ENCODE data around the gene PLPPR1.
"Not testable (repeated sequence)": the region's sequence is repeated elsewhere in the genome, so short reads cannot be mapped to it uniquely, and the experiment has no call there.

The PLPPR1 gene

DNA sequence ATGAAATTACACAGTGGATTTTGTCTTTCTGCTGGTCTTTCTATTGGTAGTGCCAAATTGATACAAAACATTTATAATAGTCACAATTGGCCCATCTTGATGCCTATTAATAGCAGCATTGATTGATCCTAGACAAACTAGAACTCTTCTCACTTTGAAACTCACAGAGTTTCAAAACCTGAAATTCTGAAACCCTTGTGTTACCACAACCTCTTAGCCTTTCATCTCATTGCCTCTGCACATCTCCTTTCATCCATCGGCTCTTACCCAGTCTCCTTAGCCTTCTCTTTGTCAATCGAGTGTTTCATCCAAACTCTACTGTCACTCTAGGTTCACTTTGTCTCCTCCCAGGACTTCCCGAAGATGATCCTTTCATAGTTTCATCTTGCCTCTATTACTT is 22.1 kb downstream of the PLPPR1 start:
- DNase-seq: no peak

DNA sequence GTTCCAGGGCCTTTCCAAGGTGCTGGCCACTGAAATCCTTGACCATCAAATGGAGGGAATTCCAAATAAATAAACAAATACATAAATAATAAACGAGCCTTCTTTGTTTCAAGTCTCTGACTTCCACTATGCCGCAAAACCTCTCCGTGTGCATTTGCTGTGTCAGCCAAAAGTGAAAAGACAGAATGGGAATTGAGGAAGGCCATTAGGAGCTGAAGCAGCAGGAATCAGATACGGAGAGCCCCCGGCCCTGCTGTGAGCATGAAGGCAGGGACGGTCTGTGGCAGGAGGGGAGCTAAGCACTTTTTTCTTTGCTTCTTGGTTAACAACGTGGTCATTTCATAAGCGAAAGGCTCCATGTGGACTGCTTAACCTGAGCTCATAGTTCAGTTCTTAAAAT is 26.1 kb downstream of the PLPPR1 start:
- no peak for DNase-seq

DNA sequence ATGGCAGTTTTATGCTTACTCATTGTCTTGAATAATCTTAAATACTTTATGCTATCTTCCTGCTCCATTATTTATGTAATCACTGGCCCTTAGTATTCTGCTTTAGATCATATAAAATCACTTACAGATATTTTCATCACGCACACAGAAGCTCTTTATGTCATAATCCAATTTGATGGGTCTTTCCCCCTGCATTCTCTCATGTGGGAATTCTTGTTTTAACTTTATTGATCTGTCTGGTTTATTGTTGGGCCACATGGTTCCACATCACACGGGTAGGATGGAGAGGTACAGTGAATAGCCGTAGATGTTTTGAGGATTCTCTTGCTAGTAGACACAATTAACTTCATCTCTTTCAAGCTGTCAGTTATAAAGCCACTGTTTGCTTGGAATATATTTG is 27.0 kb downstream of the PLPPR1 start:
- DNase-seq: no peak

DNA sequence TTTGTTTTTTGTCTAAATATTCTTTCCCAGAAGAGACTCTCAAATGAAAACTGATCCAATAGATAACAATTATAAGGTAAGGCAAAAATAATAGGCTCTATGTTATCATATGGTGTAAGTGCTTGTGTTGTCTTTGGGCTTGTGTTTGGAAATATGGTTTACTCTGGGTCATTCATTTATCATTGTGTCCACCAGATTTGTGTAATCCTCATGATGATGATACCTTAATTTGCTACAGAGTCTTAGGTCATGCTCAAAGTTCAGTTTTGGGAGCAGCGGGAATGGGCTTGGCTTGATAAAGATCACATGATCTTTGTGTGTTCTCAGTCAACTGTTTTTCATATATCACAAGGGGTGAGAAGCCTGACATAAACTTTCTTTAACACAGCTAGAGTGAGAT is 34.2 kb downstream of the PLPPR1 start:
- DNase-seq: no peak

DNA sequence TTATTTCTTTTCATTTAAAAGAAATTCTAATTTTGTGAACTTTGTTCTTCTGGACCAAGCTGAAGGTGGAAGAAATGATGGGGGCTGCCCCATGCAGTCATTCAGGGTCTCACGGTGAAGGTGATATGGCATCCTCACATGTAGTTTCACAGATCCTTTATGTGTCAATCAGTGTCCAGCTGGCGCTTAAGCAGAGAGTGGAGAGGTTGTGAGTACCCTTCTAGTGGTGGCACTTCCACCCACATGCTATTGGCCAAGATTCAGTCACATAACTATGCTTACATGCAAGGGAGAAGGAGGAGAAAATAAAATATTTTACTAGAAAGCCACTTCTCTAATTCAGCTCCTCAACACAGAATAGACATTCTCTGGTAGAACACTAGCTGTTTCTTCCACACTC is 34.7 kb downstream of the PLPPR1 start:
- DNase-seq: no peak

DNA sequence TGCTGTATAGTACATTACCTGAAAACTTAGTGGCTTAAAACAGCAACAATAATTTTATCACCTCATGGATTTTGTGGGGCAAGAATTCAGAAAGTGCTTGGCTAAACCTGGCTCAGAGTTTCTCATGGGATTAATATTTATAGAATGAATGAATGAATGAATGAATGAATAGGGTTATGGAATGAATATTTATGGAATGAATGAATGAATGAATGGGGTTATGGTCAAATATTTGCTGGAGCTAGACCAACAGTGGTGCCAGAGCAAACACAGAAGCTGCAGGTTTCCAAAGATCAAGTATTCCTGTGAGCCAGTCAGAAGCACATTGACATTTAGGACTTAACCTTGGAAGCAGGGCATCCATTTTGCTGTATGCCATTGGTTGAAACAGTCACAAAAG is 35.7 kb downstream of the PLPPR1 start:
- DNase-seq: no peak

DNA sequence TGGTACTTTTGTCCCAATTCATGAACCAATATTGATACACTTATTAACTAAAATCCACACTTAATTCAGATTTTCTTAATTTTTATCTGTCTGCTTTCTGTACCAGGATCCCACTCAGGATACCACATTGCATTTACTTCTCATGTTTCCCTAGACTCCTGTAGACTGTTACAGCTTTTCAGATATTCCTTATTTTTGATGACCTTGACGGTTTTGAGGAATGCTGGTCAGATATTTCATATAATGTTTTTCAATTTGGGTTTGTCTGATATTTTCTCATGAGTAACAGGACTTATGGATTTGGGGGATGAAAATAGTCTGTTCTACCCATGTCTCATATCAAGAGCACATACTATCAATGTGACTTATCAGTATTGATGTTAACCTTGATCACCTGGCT is 37.4 kb downstream of the PLPPR1 start:
- DNase-seq: no peak

DNA sequence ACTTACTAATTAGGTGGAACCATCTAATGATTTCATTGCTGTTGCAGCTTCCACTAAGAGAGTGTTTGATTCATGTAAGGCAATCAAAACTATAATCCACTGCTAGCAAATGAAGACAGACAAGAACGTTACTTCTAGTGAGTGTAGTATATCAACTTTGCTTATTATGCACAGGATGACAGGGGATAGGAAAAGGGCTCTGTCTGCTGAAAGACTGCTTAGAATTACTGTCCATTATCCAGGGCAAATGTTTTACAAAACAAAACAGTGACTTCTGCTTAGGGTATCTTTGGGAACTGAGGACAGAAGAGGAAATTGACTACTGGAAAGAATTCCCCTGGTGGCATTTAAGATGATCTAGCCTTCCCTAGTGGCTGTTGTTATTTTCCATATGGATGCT is 40.2 kb downstream of the PLPPR1 start:
- no peak for DNase-seq

DNA sequence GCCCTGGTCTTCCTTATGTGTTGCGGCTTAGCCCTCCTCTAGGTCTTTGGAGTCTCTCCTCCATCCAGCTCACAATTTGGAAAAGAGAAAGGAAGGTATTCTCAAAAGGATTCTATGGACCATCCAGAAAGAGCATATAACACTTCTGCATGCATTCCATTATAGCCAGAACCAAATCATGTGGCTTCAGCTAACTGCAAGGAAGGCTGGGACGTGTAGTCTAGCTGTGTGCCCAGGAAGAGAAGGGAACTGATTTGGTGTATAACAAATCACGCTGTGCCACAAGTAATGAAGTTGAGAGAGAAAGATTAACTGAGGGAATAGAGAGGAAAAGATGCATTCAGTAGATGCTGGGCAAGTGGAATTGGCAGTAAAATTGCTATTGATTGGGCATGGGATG is 43.7 kb downstream of the PLPPR1 start:
- DNase-seq: no peak

DNA sequence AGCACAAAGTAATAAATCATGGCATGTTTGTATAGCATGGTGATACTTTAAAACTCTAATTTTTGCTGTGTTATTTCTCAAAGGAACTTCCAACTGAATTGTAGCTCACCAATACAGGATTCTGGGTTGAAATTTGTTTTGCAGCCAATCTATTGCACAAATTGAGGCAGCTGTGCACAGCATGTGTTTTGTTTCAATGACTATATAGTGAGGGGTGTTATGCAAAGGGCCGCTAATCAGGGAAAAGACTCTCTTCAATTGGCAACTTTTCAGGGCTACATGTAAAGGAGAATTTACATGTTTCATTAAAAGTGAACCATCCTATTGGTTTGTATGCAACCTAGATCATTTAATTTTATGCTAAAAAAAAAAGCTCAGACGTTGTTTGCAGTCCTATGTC is 44.6 kb downstream of the PLPPR1 start:
- DNase-seq: no peak

DNA sequence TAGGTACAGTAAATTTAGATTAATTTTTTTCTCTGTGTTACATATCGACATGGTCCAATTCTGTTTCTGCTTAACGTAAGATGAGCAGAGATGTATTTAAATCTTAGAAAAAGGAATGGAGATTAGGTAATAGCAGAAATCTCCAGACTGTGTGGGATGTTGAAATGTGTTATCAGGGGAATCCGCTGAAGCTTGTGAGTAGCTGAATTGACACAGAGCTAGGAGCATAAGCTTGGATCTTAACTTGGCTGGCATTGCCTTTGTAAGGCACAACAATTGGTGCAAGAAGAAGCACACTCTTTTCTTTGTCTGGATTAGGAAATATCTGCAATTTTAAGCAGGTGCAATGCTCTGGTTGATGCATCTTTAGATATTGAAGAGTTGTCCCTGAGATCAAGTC is 53.1 kb downstream of the PLPPR1 start:
- DNase-seq: no peak

DNA sequence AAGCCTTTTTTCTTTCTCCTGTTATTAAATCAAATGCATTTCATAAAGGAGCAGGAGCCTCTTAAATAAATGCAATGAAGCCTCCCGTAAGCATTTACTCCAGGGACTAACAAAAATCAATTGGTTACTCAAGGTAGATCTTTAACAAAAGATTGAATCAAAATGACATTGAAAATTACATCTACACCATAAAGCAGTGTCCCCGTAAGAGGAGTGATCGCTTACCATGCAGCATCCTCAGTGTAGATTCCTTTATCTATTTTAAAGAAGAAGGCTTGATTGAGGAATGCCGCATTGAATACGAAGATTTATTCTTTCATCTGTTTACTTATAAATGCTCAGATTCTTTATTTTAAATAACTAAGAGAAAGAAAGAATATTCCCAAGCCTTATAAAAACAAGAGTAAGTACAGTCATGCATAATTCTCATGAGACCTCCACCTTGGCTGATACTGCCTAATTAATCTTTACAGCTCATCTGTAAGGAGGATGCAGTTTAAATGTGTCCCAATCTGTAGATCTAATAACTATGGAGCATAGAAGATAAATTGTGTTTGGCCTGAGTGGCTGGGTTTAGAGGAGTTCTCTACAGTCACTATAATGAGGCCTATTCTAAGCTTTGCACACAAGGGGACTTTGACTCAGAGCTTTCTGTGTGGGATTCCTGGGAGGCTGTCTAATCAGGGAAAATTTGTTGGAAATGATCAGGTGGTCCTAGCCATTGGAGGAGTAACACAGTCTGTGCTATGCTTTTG is 55.1 kb downstream of the PLPPR1 start:
- no peak for DNase-seq

DNA sequence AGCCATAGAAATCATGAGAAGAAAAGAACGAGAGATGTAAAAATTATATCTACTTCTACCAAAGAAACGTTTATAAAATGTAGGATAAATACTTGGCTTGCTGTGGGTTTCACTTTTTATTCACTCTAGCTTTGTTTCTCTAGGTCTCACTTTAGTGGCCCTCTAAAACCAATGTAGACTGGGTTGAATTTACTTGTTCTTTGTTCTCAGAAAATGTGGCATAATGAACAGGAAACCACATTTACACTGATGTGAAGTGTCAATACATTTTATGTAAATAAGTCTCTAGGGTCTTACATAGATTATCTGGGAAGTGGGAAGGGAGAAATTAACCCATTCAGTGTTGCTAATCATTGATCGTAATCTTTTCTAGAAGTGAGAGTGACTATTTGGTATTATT is 58.9 kb downstream of the PLPPR1 start:
- DNase-seq: no peak

DNA sequence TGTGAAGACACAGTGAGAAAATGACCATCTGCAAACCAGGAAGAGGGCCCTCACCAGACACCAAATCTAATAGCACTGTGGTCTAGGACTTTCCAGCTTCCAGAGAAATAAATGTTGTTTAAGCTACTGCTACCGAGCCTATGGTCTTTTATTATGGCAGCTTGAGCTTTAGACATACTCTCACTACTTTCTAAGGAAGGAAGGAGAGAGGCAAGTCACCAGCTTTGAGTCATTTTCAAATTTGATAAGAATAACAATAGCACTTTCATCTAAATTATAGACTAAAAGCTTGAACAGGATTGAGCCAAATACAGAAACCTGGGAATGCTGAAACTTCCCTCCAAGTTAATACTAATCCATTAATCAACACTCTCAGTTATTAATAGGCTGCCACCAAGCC is 64.4 kb downstream of the PLPPR1 start:
- no peak for DNase-seq

DNA sequence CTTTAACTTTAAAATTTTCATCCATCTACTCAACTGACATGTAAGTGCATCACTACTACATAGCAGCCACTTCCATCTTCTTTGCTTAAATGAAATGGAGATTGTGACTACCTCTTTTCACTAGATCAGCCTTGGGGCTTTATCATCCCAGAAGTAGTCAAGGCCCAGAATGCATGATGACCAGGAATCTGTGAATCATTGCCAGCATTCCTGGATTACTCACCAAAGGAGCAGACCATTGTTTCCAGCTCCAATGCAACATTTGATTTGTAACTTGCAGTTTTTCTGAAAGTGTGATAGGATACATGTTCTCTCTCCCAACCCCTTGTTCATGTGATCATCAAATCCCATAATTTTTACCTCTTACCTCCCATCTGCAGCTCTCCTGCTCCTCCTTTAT is 65.1 kb downstream of the PLPPR1 start:
- DNase-seq: peak; percentile 70

DNA sequence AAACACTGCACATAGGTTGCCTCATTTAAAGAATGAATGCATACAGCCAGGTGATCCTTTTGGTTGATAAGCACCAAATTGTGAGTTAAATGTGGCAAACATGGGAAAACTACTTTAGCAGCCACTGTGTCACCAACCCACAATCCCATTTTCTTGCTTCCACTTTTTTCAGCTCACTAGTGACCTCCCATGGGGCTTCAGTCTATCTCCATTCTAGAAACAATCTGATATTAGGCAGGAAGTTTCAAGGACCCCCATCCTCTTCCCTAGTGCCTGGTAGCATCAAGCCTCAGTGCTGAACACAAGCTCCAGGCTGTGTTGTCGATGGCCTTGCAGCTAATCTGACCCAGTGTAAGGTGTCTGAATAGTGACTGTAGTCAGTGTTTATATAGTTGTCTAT is 66.2 kb downstream of the PLPPR1 start:
- no peak for DNase-seq

DNA sequence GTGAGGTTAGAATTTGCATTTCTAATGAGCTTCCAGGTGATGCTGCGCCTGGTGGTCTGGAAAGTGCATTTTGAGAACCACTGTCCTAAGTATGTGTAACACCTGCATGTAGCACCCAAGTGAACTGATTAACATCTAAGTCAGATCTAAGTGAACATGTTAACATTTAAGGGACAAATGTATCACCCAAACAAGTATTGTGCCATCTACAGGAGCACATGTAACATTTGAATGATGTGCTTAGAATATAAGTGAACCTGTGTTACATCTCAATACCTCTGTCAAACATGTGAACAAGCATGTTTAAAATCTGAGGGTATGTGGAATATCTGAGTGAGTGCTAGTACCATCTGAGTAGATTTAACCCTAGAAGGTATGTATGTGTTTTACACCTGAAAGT is 68.7 kb downstream of the PLPPR1 start:
- no peak for DNase-seq

DNA sequence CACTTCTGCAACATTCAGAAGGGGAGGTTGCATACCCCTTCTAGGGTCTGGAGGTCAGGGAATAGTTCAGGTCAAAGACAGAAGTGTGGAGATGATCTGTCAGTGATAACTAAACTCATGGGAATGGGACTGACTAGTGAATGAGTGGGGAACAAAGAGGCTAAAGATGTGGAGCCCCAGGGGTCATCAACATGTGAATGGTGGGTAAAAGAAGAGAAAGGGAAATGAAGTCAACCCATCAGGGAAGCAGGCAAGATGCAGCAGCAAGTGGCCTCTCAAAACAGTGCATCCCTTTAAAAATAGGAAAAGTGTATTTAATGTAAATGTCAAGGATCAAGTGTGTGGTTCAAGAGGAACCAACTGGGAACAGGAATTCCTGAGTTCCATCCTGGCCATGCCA is 69.9 kb downstream of the PLPPR1 start:
- DNase-seq: no peak

DNA sequence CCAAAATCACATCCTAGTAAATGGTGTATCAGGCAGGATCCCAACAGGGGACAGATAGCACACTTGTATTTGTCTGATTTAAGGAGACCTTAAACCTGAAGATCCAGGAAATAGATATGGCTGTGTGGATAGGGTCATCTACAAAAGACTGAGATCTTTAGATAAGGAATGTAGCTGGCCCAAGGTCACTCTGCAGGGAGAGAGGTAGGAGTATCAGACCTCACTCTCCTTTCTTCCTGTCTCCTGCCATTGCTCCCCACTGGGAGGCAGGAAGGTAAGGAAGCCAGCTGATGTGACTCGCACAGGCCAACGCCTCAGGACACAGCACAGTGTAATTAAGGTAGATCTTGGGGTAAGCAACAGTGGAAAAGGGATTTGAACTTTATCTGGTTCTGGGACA is 85.8 kb downstream of the PLPPR1 start:
- DNase-seq: no peak

DNA sequence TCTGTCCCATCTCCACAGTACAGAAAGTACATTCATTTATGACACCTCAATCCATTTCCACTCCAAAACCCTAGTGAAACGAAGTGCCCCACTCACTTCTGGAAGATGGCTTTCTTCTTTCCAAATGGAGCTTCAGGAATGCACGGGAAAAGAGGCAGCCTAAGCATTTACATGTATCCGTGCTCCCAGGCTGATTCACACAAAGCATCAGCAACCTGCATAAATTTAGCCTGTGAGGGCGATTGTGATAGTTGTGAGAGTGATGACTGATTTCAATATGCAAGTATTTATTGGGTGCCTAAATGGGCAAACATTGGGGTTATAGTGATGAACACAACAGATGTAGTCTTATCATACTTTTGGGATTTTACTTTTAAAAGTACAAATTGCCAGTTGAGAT is 86.6 kb downstream of the PLPPR1 start:
- DNase-seq: no peak

DNA sequence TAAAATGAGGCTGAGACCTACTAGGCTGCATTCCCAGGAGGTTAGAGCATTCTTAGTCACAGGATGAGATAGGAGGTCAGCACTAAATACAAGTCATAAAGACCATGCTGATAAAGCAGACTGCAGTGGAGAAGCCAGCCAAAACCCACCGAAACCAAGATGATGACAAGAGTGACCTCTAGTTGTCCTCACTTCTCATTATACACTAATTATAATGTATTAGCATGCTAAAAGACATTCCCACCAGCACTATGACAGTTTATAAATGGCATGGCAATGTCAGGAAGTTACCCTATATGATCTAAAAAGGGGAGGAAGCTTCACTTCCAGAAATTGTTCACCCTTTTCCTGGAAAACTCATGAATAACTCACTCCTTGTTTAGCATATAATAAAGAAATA is 88.6 kb downstream of the PLPPR1 start:
- peak; percentile 7 for DNase-seq

DNA sequence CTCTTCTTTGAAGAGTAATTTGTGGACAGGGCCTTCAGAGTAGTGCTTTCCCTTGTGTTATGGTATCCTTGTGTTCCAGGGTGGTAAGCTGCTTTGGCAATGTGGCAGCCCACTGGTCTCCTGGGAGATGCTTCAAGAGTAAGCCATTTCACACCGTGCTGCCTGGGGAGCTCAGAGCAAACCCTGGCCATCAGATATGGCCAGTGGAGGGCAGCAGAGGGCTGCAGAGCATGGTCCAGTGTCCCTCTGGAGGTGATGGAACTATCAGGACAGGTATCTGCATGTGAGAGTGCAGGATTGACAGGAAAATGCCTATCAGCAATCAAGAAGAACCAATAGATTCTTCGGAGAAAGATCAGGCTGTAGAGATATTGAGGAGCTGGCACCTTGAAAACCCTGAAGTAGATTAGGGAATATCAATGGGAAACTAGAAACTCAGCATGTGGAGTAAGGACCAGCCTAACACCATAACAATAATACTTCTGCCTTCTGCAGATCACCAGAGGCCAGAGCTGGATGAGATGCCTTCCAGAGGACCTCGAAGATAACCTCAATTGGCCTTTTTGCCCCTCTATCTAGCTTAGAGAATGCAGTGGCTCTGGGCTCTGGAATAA is 90.8 kb downstream of the PLPPR1 start:
- DNase-seq: peak; percentile 7

DNA sequence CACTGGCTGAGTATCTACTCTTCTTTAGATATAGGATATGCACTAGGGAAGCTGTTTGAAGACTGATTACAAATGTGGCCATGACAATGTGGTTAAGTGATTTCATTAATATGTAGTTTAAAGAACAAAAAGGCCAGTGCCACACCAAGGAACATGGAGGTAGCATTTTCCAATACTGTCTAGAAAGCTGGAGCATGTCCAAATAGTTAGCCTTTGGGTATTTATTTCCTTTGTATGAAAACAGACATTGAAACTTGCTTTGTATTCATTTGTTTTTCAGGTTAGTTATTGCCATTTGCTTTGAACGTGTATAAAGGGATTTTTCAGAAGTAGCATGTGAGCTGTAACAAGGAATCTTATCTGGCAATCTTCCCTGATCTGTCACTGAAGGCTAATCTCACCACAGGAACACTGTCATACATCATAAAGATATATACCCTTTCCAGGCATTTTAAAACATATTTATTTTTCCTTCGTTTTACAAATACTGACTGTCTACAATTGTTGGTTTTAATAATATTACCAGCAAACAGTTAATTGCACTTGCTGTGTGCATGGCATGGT is 93.4 kb downstream of the PLPPR1 start:
- no peak for DNase-seq

DNA sequence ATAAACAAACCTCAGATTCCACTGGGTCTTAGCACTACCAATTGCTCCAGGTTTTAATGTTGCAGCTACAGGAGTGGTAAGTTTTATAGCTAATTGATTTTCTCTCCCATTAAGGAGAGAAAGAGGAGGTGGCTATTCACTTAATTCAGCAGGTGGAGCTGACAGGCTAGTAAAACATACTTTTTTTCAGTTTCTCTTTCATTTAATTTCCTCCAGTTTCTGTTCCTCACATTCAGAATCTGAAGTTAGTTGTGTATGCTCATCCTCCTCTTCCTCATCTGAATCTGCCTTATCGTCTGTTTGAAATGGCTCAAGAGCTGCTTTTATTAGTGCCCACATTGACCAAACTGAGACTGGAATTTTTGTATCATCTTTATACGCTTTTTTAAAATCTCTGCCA is 98.0 kb downstream of the PLPPR1 start:
- DNase-seq: no peak

DNA sequence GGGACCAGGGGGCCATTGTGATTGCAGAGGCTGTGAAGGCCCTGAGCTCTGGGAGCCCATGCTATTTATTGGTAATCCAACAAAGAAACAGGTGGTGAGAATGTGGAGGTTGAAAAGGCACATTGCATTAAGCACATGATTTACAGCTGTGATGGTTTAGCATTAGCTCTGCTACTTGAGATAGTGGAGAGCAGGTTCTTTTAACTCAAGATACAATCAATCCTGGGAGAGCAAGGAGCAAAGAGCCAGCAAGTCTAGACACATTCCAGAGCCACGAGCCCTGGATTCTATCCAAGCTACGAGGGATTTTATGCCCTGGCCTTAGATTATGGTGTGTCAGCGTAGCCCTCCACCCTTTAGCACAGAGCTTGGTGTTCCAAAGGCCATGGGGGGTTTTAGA is 98.8 kb downstream of the PLPPR1 start:
- not testable (repeated sequence) for DNase-seq
